SU-DHL-6 (cell line): ENCODE data around the gene SPCS2.

Source experiments
- H2AFZ ChIP-seq: fragments of 200-600 bp; sonication (generic); 2 replicates; pipeline ENCODE4 v1.6.1; 2014; ENCODE audit warnings: low read depth, mild to moderate bottlenecking, moderate library complexity, mixed read lengths, antibody characterized with exemption, low read length; ENCODE audit not compliant: severe bottlenecking
- H3F3A ChIP-seq: fragments of 200-600 bp; shearing (Covaris generic); 2 replicates; pipeline ENCODE4 v1.6.0; 2016; ENCODE audit warnings: antibody characterized with exemption, mild to moderate bottlenecking; ENCODE audit not compliant: insufficient read depth
- H3K27ac ChIP-seq: fragments of 200-600 bp; sonication (generic); 2 replicates; pipeline ENCODE4 v1.5.1; 2016; ENCODE audit warnings: low read depth, mild to moderate bottlenecking, low read length, moderate library complexity, mixed read lengths
- H3K27me3 ChIP-seq: fragments of 200-600 bp; sonication (generic), shearing (Covaris generic); 2 replicates; pipeline ENCODE4 v1.6.0; 2014; ENCODE audit warnings: mild to moderate bottlenecking, low read length
- H3K36me3 ChIP-seq: fragments of 200-600 bp; sonication (generic); 2 replicates; pipeline ENCODE4 v1.6.1; 2014; ENCODE audit warnings: mild to moderate bottlenecking, low read length, mixed read lengths
- H3K4me2 ChIP-seq: fragments of 300-600, 200-600 bp; shearing (Covaris generic), sonication (generic); 2 replicates; pipeline ENCODE4 v1.6.0; 2014; ENCODE audit warnings: low read length, low read depth, mild to moderate bottlenecking; ENCODE audit not compliant: poor library complexity, severe bottlenecking
- H3K4me3 ChIP-seq: fragments of 200-600 bp; sonication (generic); 2 replicates; pipeline ENCODE4 v1.5.1; 2014; ENCODE audit warnings: antibody characterized with exemption, low read length, mild to moderate bottlenecking, mixed read lengths; ENCODE audit not compliant: insufficient read depth, poor library complexity, severe bottlenecking
- H3K79me2 ChIP-seq: fragments of 200-600 bp; sonication (generic); 2 replicates; pipeline ENCODE4 v1.6.1; 2014; ENCODE audit warnings: mild to moderate bottlenecking, low read length, moderate library complexity; ENCODE audit not compliant: insufficient read depth
- H3K9ac ChIP-seq: fragments of 200-600 bp; sonication (generic); 2 replicates; pipeline ENCODE4 v1.7.0; 2014; ENCODE audit warnings: mild to moderate bottlenecking, low read length
- H3K9me2 ChIP-seq: fragments of 200-600 bp; sonication (generic); replicated peaks from 2 replicates; pipeline ENCODE4 v1.6.1; 2014; ENCODE audit warnings: low read length; ENCODE audit not compliant: insufficient read depth
- H3K9me3 ChIP-seq: fragments of 200-600 bp; sonication (generic); 2 replicates; pipeline ENCODE4 v1.6.1; 2014; ENCODE audit warnings: low read length, mixed read lengths; ENCODE audit not compliant: insufficient read depth
- H4K20me1 ChIP-seq: fragments of 200-600 bp; sonication (generic); 2 replicates; pipeline ENCODE4 v1.6.1; 2014; ENCODE audit warnings: low read depth, mild to moderate bottlenecking, antibody characterized with exemption, low read length, moderate library complexity, mixed read lengths
- EZH2phosphoT487 ChIP-seq: fragments of 200-600 bp; sonication (generic), shearing (Covaris generic); conservative IDR thresholded peaks from 2 replicates; pipeline ENCODE4 v1.6.1; 2018; ENCODE audit warnings: mild to moderate bottlenecking, antibody characterized with exemption, low read length, moderate library complexity, mixed read lengths
- TF ChIP-seq, protein P1 (sequence below): fragments of 200-600 bp; sonication (generic); IDR thresholded peaks from one replicate; pipeline ENCODE4 v1.5.1; 2017; ENCODE audit warnings: antibody characterized with exemption, mild to moderate bottlenecking, low read length, moderate library complexity; ENCODE audit not compliant: insufficient read depth, poor library complexity, severe bottlenecking

SPCS2 gene

DNA sequence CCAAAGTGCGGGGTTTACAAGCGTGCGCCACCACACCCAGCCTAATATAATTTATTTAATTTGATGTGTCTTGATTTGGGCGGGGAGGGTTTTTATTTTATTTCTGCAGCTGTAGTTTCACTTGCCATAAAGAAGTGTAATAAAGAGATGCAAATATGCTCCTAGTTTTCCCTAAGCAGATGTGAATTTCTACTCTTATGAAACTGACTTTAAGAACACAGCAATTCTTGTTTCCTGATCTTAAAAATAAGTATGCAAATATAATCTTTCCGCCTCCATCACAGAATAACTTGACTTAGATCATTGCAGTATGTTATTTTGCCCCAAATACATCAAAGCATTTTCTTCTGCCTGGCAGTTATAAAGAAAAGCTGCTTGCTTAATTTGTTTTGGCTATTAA lies 4.4 kb downstream of the SPCS2 start:
- Histone ChIP-seq H2AFZ (no peak overlapping the region), H3K9ac (no peak overlapping the region), H3K9me2 (no peaks in the 10 kb centered on the region), H4K20me1 (peaks cover 29% of the 10 kb centered on the region), H3K36me3 (peaks cover 7% of the 10 kb centered on the region; the same call in 1 of the 2 replicates), H3K4me3 (no peak overlapping the region), H3K9me3 (no peaks in the 10 kb centered on the region), H3K79me2 (peaks cover 96% of the 10 kb centered on the region), H3K27me3 (no peaks in the 10 kb centered on the region), H3K27ac (peak overlapping the region; percentile 1; the same call in 1 of the 2 replicates), H3K4me2 (peak overlapping the region; percentile 78), H3F3A (no peaks in the 10 kb centered on the region)
- TF ChIP-seq, protein P1, sequence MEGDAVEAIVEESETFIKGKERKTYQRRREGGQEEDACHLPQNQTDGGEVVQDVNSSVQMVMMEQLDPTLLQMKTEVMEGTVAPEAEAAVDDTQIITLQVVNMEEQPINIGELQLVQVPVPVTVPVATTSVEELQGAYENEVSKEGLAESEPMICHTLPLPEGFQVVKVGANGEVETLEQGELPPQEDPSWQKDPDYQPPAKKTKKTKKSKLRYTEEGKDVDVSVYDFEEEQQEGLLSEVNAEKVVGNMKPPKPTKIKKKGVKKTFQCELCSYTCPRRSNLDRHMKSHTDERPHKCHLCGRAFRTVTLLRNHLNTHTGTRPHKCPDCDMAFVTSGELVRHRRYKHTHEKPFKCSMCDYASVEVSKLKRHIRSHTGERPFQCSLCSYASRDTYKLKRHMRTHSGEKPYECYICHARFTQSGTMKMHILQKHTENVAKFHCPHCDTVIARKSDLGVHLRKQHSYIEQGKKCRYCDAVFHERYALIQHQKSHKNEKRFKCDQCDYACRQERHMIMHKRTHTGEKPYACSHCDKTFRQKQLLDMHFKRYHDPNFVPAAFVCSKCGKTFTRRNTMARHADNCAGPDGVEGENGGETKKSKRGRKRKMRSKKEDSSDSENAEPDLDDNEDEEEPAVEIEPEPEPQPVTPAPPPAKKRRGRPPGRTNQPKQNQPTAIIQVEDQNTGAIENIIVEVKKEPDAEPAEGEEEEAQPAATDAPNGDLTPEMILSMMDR = no peak
- no peak for TF ChIP-seq EZH2phosphoT487

DNA sequence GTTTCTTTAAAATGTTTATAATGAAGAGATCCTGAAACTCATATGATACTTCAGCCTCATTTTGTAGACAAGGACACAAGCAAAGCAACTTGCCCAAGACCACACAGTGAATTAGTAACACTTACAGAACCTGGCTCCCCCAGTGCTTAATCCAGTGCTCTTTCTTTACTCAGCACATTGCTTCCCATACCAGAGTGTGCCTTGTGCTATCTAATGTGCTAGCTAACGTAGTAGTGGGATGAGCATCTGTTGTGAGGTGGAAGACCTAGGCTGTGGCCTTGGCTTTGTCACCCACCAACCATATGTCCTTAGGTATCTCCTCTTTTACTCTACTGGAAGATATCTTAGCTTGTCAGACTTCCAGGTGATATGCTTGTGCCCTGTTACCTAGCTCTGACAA lies 5.1 kb downstream of the SPCS2 start:
- H3K9me2 ChIP-seq = no peaks in the 10 kb centered on the region
- H3K36me3 ChIP-seq = peaks cover 7% of the 10 kb centered on the region; the same call in 1 of the 2 replicates
- H3K4me3 ChIP-seq = no peak overlapping the region
- H3K27ac ChIP-seq = peak overlapping the region; percentile 1; the same call in 1 of the 2 replicates
- H3F3A ChIP-seq = no peaks in the 10 kb centered on the region
- no peak overlapping the region for H2AFZ ChIP-seq
- H3K9ac ChIP-seq = no peak overlapping the region
- peaks cover 99% of the 10 kb centered on the region for H3K79me2 ChIP-seq
- no peaks in the 10 kb centered on the region for H3K27me3 ChIP-seq
- no peaks in the 10 kb centered on the region for H3K9me3 ChIP-seq
- peaks cover 29% of the 10 kb centered on the region for H4K20me1 ChIP-seq
- TF ChIP-seq EZH2phosphoT487 = no peak
- TF ChIP-seq, protein P1 = no peak
- H3K4me2 ChIP-seq = peak overlapping the region; percentile 78

DNA sequence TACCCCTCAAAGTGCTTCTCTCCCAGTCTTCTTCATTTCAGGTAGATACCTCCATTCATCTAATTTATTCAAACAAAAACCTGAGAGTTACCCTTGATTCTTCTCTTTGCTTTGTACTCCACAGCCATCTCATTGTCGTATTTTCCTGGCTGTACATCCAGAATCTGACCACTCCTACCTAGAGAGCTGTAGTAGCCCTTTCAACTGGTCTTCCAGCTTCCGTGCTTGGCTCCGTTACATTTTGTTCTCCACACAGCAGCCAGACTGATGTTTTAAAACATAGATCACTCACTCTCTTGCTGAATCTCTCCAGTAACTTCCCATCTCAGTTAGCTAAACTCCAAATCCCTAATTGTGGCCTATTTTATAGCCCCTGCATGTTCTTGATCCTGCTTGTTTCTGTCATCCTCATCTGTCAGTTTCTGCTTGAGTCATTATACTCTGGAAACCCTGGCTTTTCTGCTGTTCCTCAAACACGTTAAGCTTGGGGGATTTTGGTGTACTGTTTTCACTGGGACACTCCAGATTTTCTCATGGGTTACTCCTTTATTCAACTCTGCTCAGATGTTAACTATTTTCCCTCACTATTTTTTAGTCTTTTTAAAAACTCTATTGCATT lies 7.4 kb downstream of the SPCS2 start:
- Histone ChIP-seq H3F3A (no peaks in the 10 kb centered on the region), H3K36me3 (peaks cover 7% of the 10 kb centered on the region; the same call in 1 of the 2 replicates), H3K27ac (no peak overlapping the region), H3K27me3 (no peaks in the 10 kb centered on the region), H3K4me2 (no peak overlapping the region), H3K9ac (no peak overlapping the region), H3K79me2 (peaks cover 99% of the 10 kb centered on the region), H3K9me3 (no peaks in the 10 kb centered on the region), H3K4me3 (no peak overlapping the region), H2AFZ (no peak overlapping the region), H3K9me2 (no peaks in the 10 kb centered on the region), H4K20me1 (peaks cover 23% of the 10 kb centered on the region)
- no peak for TF ChIP-seq EZH2phosphoT487
- TF ChIP-seq, protein P1 = no peak
